HG02938 (cell line): ENCODE measurements around the gene SH3TC1.

Source experiments
- ATAC-seq: cut with Tn5 transposase; IDR thresholded peaks from one replicate; pipeline ENCODE4 v1.9.1; 2021; ENCODE audit warnings: mild to moderate bottlenecking, moderate library complexity; ENCODE audit not compliant: unreplicated experiment

The SH3TC1 gene

DNA sequence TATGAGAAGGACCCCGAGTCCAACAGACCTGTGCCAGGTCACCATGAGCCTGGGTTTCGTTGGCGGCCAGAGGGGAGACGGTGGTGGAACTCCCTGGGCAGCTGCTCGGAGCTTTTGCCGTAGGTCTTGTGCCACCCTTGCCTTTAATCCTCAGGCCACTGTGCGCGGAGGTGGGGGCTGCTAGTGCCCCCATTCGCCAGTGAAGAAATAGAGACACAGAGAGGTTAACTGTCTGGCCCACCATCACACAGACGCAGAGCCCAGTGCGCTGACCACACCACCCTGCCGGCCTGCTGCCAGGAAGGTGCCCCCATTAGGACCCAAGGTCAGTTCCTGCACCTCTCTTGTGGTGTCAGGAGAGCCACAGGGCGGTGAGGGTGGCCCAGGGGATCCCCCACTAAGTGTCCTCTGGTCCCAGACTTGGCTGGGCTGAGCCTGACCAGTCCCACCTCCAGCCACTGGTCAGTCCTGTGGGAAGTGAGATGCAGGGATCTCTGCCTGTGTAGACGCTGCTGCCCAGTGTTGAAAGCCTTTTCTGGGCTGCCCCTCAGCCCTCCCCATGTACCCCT, 42.2 kb downstream of the SH3TC1 start:
- no peak for ATAC-seq

DNA sequence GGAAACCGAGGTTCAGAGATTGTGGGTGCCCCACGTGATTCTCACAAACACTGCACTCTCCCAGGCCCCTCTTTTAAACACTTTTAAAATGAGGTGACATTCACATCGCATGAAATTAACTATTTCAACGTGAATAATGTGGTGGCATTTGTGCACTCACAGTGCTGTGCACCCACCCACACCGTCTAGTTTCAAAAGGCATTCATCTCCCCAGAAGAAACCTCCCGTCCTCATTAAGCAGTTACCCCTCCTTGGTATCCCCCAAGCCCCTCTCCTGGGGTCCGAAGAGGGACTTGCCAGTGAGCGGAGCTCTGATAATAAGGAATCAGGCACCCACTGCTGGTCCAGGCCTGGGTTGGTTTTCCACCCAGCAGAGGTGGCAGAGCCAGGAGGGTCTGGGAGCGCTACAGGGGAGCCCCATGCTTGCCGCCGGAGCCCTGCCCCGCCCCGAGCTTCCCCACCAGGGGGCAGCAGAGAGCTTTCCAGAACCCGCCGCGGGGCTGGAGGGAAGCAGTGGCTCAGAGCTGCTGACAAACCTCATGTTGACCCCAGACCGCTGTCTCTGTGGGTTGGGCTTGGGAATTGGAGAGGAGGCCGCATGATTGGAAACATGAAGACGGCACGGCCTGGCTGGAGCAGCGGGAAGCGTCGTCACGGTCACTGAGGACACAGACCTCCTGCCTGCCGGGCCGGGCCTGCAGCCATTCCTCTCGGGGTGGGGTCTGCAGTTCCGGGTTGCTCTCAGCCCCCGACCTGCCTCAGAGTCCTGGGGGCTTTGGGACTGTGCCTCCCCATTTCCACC, 43.0 kb downstream of the SH3TC1 start:
- ATAC-seq, result peak; percentile 54

DNA sequence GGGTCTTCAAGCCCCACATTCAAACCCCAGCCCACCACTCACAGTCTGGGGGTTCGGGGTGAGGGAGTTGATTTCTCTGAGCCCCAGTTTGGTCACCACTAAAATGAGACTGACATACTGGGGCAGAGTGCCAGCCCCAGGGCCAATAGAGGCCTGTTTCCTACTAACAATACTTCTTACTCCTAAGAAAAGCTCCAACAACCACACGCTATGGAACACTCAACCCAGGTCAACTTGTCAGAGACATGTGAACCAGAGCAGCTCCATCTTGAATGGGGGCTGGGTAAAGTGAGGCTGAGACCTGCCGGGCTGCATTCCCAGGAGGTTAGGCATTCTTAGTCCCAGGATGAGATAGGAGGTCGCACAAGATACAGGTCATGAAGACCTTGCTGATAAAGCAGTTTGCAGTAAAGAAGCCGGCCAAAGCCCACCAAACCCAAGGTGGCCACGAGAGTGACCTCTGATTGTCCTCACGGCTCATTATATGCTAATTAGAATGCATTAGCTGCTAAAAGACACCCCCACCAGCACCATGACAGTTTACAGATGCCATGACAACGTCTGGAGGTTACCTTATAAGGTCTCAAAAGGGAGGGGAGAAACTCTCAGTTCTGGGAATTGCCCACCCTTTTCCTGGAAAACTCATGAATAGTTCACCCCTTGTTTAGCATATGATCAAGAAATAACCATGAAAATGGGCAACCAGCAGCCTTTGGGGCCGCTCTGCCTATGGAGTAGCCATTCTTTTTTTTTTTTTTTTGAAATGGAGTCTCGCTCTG, 43.9 kb downstream of the SH3TC1 start:
- ATAC-seq, result no peak

DNA sequence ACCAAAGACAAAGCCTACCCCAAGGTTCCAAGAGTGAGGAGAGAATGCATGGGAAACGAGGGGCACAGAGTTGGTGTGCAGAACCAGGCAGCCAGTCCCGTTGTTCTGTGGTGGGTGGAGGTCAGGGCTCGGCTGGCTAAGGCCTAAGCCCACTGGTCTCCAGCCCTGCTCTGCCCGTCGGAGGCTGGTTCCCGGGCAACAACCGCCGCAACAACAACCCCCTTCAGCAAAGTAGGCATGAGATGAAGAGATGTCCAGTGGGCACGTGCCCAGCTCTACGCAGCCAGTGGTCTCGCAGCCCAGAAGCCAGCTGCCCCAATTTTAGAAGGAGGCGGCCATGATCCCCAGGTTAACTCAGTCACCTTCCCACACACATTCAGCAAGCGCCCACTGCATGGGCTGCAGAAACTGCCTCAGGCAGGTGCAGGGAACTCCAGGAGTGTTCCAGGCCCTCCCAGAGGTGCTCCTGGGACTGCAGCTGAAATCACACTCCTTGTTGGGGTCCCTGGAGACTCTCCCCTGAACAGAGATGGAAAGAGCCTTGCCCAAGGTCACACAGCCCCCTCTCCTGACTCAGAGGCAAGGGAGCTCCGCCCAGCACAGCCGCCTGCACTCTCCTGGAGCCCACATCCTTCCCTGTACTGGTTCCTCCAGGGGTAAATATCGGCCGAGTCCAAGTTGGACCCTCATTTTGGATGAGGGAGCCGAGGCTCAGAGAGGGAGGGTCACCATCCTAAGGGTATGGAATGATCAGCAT, 45.1 kb downstream of the SH3TC1 start:
- no peak for ATAC-seq

DNA sequence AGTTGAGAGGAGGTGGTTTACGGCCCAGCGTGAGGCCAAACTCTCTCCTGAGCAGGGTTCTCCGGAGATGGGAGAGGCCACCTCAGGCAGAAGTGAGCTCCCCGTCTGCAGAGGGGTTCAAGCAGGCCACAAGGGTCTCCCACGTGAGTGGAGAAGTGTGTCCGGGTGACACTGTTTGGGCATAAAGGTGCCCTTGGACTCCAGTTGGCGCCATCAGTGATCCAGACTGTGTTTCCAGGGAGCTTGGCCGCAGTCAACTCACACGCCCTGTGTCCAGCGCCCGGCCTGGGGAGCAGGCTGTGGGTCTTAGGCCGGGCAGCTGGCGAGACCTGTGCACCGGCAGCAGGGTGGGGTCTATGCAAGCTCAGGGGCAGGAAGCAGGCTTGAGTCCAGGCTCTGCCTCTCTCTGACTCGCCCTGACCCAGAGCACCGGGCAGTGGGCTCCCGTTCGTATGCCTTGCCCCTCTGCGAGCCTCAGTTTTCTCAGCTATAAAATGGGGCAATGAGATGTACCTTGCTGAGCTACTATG, 45.9 kb downstream of the SH3TC1 start:
- no peak for ATAC-seq

DNA sequence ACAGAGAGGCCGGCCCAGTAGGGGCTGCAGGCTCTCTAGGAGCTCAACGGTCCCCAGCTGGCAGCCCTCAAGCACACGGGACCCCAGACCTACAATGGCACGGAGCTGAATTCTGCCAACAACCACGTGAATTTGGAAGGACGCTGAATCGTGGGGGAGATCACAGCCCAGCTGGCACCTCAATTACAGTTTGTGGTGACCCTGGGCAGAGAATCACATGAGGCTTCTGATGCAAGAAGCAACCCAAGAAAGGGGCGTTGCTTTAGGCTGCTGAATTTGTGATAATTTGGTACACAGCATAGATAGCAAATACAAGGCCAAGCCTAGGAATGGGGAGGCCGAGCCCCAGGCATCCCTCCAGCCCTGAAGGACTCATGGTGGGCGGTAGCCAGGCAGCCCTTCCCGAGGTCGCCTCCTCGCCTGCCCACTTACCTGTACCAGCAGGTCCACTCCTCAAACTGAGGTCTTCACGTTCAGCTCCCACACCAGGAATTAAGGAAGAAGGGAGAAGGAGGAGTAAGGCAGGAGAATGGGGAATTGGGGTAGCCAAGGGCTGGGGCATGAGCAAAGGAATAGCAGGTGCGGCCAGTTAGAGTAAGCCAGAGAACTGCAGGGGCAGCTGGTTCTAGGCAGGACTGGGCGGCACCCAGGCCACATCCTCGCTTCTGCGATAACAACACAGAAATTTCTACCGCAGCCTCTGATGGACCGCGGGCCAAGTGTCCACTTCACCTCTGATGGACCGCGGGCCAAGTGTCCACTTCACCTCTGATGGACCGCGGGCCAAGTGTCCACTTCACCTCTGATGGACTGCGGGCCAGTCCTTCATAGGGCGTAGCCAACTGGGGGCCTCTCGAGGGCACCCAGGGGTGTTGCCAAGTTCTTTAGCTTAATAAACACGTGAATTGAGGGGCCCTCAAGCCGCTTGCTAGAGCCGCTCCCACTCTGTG, 47.1 kb downstream of the SH3TC1 start:
- no peak for ATAC-seq

DNA sequence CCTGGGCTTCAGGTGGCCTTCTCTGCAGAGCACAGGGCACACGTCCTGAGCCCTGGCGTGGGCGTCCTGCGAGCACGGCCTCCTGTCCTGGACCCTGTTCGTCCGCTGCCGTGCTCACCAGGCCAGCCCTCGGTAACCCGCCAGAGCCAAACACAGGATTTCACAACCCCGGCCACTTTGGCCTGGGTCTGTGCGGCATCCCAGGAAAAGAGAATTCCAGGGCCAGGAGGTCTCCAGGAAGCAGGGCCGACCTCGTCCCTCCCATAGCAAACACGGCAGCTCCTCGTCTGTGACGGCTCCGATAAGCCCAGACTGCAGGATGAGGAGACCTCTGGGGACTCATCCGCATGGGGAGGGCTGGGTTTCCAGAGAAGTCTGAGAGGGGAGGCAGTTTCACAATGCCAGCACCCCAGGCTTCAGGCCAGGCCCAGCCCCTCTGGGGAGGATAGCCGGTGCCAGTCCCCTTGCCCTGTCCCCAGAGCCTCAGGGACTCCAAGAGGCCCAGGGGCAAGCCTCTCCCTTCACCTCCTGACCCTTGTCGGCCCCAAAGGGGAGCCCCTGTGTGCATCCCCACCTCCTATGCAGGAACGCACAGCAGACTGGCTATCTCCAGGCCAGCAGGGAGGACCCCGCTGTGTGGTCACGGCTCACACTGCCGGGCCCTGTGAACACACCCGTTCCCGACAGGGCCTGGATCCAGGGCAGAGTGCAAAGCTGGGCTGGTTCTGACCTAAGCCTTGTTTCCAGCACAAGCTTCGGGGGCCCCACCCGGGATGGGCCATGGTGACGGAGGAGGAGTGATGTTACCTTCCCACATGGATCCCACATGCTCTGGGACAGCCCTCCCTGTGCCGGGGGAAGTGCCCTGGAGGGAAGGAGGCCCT, 48.2 kb downstream of the SH3TC1 start:
- no peak for ATAC-seq

DNA sequence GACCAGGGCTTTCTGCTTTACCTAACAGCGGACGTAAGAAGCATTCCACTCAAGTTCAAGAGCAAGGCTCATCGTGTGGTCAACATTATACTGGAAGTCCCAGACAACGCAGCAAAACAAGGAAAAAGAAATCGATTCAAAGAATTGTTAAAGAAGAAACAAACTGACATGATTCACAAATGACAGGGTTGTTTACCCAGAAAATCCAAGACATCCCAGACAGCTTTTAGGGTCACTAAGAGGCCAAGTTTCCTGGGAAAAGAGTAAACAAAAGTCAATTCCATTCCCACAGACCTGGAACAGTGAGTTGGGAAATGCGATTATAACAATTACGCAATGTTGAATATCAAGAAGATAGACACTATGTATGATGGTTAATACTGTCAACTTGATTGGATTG, 49.0 kb downstream of the SH3TC1 start:
- no peak for ATAC-seq

DNA sequence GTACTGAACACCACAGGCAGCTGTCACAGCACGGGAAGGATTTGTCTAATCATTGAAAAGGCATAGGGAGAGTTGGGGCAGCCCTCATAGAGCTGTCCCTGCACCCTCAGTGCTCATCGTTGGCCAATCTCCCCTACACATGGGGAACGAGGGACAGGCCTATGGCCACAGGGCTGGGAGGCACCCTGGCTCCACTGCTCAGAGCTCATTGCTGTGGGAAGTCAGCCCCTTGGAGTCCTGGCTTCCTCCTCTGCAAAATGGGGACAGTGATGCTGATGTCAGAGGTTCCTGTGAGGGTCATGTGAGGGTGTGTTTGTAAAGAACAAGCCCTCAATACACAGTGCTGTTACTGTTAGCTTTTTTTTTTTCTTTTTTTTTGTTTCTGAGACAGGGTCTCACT, 51.1 kb downstream of the SH3TC1 start:
- no peak for ATAC-seq

DNA sequence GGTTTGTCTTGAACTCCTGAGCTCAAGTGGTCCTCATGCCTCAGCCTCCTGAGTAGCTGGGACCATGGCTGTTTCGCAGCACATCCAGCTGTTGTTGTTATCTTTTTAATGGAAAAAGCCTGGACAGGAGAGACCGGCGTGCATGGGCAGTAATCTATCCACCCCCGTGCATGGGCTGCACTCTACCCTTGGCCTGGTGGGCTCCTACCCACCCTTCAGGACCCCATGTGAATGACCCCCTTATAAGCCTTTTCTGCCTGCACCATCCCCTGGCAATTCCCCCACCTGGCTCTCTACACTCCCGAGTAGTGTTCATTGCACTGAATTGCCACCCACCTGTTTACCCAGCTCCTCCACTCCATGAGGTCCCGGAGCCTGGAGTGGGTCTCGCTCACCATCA, 51.5 kb downstream of the SH3TC1 start:
- no peak for ATAC-seq

DNA sequence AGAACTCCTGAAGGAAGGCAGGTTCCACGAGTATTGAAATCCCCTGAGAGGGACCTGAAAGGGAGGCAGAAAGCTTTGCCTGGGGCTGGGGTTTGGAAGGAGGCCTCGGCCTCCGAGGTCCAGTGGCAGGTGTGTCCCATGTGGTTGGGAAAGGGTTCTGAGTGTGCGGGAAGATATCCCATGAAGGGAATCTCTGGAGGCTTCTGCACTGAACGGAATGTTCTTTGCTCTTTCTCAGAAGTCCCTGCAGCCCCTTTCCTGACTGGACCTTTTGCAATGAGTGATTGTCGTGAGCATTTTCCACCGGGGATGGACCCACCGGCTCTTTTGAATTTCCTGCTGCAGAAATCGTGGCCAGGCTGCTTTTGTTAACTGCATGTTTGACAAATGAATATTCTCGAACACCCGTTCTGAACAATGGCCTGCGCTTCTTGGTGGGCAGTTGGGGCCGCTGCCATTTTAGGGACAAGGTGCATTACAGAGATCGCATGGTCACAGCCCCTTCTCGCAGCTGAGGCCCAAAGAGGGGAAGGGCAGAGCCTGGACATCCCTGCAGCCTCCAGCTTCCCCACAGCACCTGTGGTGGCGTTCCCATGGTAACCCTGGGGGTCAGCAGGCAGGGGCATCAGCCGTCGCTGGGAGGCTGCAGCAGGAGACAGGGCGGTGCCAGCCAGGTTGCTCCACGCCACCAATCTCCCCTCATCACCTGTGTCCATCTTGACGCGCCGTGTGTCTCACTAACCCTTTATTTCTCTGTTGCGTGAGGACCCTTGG, 52.2 kb downstream of the SH3TC1 start:
- ATAC-seq, result no peak

DNA sequence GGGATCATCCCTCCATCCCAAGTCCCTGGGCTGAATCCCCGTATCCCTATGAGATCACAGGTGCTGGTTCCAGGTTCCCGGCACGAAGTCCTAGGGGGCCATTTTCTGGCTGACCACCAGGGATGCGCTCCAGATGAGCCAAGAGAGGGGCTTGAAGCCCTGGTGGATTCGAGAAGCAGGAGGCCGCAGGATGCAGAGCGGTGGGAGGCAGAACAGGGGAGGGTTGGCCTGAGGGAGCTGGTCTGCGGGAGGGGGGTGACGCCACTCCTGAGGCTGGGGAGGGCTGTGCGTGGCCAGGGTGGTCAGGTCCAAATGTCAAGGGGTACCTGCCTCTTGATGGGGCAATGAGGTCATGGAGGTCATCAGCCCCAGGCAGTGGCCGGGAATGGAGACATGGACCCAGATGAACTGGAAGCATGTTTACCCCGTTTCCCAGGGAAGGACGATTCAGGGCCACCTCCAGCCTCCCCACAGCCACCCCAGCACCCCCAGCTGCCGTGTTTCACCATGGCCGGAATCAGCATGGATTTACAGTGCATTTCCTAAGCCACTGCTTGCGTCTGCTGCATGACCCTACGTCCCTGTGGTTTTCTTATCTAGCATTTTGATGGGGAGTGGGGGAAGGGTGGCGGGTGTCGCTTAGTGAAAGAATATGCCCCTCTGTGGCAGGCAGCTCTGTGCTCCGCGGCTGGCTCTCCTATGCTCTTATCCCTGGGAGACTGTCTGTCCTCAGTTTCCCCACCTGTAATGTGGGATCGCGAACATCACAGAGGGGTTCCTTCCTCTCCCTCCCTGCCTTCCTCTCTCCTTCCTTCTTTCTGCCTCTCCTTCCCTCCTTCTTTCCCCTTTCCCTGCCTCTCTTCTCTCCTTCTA, 53.4 kb downstream of the SH3TC1 start:
- no peak for ATAC-seq

DNA sequence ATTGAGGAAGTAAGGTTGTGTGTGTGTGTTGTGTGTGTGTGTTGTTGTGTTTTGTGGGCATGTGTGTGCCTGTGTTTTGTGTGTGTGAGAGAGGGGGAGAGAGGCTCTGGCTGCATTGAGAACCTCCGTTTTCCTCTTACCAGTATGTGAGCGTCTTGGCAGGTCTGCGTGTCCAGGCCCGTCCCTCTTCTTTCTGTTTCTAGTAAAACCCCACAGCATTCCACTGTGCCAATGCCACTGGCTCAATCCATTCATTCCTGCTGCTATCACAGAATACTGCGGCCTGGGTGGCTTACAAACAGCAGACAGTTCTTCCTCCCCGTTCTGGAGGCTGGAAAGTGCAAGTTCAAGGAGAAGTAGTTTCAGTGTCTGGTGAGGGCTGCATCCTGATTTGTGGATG, 55.0 kb downstream of the SH3TC1 start:
- no peak for ATAC-seq

DNA sequence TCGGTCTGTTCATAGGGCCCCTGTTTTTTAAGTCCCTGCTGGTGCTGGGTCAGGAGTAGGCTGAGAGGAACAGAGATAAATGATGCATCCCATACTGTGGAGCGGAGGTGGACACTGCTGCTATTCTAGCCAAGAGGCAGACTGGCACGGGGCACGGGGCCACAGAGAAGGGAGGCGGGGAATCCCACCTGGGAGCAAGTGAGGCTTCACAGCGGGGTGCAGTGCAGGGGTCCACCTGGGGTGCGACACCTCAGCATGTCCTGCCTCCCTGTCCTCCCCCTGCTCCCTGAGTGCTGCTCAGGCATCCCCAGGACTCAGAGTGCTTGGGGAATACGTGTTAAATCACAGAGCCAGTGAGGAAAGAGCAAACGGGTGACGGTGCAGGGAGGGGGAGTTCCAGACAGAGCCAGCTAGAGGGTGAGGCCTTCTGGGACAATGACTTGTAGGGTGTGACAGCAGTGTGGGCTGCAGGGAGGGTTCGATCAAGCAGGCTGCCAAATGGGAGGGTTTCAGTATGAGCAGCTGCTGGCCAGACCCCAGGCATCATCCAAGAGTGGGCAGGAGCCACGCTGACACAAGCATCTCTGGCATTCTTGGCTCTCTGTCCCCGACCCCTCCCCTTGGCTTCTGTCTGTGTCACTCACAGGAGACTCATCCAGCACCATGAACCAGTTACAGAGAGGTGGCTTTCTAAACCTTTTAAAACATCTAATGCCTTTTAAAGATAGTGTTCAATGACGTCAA, 56.8 kb downstream of the SH3TC1 start:
- no peak for ATAC-seq

DNA sequence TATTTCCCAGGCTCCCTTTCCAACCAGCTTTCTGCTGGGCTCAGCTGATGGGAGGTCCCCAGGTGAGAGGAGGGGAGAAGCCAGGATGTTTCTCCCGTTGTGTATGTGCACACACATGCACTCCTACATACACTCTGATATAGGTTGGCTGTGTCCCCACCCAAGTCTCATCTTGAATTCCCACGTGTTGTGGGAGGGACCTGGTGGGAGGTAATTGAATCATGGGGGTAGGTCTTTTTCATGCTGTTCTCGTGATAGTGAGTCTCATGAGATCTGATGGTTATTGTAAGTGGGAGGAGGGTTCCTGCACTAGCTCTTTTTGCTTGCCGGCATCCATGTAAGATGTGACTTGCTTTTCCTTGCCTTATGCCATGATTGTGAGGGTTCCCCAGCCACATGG, 58.8 kb downstream of the SH3TC1 start:
- ATAC-seq, result no peak

DNA sequence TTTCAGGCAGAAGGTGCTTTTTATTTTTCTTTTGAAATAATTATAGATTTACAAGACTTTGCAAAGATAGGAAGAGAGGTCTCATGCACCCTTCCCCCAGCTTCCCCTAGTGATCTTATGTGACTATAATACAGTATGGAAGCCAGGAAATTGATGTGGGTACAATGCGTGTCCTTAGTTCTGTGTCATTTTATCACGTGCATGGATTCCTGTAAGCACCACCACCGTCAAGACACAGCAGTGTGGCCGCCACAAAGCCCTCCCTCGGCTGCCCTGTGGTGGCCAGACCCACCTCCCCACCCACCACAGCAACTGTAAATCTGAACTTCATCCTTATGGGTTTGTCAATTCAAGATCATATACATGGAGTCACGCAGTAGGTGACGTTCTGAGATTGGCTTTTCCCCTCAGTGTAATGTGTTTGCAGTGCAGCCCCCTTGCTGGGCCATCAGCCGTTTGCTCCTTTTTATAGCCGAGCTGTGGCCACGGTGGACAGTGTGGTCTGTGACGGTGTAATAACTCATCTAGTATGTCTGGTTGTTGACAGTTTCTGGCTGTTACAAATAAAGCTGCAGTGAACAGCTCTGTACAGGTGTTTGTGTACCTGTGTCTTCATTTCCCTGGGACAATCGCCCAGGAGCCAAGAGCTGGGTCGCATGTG, 59.6 kb downstream of the SH3TC1 start:
- ATAC-seq, result no peak
